HG02884 (cell line): ENCODE results near the gene TNMD.

ENCODE experiments used
- ATAC-seq: cut with Tn5 transposase; IDR thresholded peaks from one replicate; pipeline ENCODE4 v1.9.1; 2021; ENCODE audit warnings: mild to moderate bottlenecking, moderate library complexity; ENCODE audit not compliant: unreplicated experiment

Gene TNMD

GRCh38 chrX:100643956-100644860 lies 59.5 kb downstream of the TNMD start, which contains the start of gene SRPX2:
TSS of gene SRPX2 (plus strand) at chrX:100644199. CDS start at chrX:100646323, 2,124 bp downstream.
- ATAC-seq, result peak; percentile 68

GRCh38 chrX:100645106-100645505 lies 60.4 kb downstream of the TNMD start:
- ATAC-seq, result no peak

GRCh38 chrX:100647095-100647494 lies 62.4 kb downstream of the TNMD start:
- no peak for ATAC-seq

- ATAC-seq, result no peak
Measured at GRCh38 chrX:100647739-100648138, 63.0 kb downstream of the TNMD start.

GRCh38 chrX:100648458-100649417 lies 64.0 kb downstream of the TNMD start:
- no peak for ATAC-seq
